T-helper 2 cell treated with Interferon-gamma antibody and Interleukin-4, amounts not matched to agents 5 μg/mL and 100 μg/mL, for 36 hours (primary cell): ENCODE measurements around the gene HDAC1.
"Not testable (repeated sequence)": the region's sequence is repeated elsewhere in the genome, so short reads cannot be mapped to it uniquely, and the experiment has no call there.

Experiments
- DNase-seq: peaks from one replicate; pipeline ENCODE4 v3.0.0; 2021; ENCODE audit warnings: low spot score
- H3K27ac Mint-ChIP-seq: one replicate; pipeline ENCODE4 v1.8.0; 2021; ENCODE audit warnings: mild to moderate bottlenecking, mixed read lengths
- H3K27me3 Mint-ChIP-seq: one replicate; pipeline ENCODE4 v1.8.0; 2021; ENCODE audit warnings: low read depth, mixed read lengths
- H3K36me3 Mint-ChIP-seq: one replicate; pipeline ENCODE4 v1.8.0; 2021; ENCODE audit warnings: low read depth, mixed read lengths
- H3K4me1 Mint-ChIP-seq: one replicate; pipeline ENCODE4 v1.8.0; 2021; ENCODE audit warnings: low read depth, mixed read lengths
- H3K4me3 Mint-ChIP-seq: one replicate; pipeline ENCODE4 v1.8.0; 2022; ENCODE audit warnings: mild to moderate bottlenecking, moderate library complexity, mixed read lengths
- H3K9me3 Mint-ChIP-seq: one replicate; pipeline ENCODE4 v1.8.0; 2021; ENCODE audit warnings: mixed read lengths

Gene HDAC1

DNA sequence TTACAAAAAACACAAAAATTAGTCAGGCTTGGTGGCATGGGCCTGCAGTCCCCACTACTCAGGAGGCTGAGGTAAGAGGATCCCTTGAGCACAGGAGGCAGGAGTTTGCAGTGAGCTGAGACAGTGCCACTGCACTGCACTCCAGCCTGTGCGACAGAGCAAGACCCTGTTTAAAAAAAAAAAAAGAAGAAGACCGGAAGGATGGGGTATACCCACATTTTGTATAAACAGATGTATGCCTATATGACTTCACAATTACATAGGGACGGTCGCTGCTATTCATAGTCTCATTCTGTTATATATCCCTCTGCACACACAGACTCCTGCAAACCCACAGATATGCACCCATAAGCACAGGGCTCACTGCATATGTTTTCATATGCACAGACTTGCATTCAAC lies 28.1 kb upstream of the HDAC1 start:
- DNase-seq, result no peak
- Mint-ChIP-seq H3K27ac (peak overlapping the region; percentile 83), H3K4me3 (peak overlapping the region; percentile 56)

DNA sequence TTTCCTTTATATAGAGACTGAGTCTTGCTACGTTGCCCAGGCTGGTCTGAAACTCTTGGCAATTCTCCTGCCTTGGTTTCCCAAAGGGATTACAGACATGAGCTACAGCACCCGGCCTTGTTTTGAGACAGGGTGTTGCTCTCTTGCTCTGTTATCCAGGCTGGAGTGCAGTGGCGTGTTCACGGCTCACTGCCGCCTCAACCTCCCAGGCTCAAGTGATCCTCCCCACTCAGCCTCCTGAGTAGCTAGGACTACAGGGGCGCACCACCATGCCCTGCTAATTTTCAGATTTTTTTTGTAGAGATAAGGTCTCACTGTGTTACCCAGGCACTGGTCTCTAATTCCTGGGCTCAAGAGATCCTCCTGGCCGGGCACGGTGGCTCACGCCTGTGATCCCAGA lies 26.0 kb upstream of the HDAC1 start:
- Mint-ChIP-seq H3K36me3 (peaks cover 38% of the 10 kb centered on the region), H3K27me3 (no peaks in the 10 kb centered on the region), H3K27ac (peak overlapping the region; percentile 74), H3K4me1 (peaks cover 37% of the 10 kb centered on the region), H3K4me3 (peak overlapping the region; percentile 41), H3K9me3 (peaks cover 3% of the 10 kb centered on the region)
- no peak for DNase-seq

More for the DNA sequence above, 28.1 kb upstream of the HDAC1 start:
- H3K4me1 Mint-ChIP-seq, result peaks cover 36% of the 10 kb centered on the region
- H3K27me3 Mint-ChIP-seq, result no peaks in the 10 kb centered on the region
- H3K9me3 Mint-ChIP-seq, result peaks cover 3% of the 10 kb centered on the region
- H3K36me3 Mint-ChIP-seq, result peaks cover 41% of the 10 kb centered on the region

DNA sequence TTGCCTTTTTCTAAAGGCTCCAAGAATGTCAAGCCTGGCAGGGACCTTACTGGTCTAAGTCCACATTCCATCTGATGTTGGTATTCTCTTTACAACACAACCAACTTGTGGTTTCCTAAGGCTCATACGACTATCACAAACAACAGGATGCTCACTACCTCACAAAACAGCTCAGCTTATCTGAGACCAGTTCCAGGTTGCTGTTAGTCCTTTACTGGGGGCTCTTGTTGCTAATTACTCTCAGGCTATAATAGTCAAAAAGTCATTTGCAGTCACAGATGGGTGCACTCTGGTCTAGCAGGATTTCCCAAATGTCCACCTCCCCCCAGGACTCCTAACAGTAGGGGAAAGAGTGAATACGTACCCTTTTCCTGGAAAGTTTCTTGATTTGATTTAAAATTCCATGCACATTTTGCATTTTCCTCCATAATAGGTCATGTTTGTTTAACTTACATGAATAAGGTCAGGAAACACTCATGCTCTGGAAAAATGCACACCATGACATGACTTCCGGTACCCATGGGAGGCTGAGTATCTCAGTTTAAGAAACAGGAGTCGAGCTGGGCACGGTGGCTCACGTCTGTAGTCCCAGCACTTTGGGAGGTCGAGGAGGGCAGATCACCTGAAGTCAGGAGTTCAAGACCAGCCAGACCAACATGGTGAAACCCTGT lies 24.8 kb upstream of the HDAC1 start:
- Mint-ChIP-seq H3K4me3 (peak overlapping the region; percentile 90), H3K9me3 (peaks cover 3% of the 10 kb centered on the region)

DNA sequence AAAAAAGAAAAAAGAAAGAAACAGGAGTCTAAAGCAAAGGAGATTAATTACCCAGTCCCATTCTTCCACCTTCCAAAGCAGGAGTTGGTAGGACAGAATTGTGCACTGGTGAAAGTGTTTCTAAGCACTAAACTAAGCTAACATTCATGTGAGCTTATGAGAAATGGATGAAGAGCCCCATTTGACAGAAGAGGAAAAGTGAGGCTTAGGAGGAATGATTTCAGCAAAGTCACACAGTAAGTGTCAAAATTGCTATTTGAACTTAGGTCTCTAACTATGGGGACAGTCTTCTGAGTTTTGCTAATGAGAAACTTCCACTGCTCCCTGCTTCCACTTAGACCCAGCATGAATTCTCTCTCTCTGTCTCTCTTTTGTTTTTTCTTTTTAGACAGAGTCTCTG lies 22.1 kb upstream of the HDAC1 start:
- Mint-ChIP-seq H3K4me1 (peaks cover 61% of the 10 kb centered on the region), H3K9me3 (peaks cover 3% of the 10 kb centered on the region), H3K27me3 (no peaks in the 10 kb centered on the region), H3K27ac (peak overlapping the region; percentile 54), H3K4me3 (peak overlapping the region; percentile 57), H3K36me3 (peaks cover 51% of the 10 kb centered on the region)
- no peak for DNase-seq

More for the DNA sequence above, 24.8 kb upstream of the HDAC1 start:
- H3K4me1 Mint-ChIP-seq, result peaks cover 48% of the 10 kb centered on the region
- H3K27ac Mint-ChIP-seq, result peak overlapping the region; percentile 99
- H3K27me3 Mint-ChIP-seq, result no peaks in the 10 kb centered on the region
- peaks cover 46% of the 10 kb centered on the region for H3K36me3 Mint-ChIP-seq
- no peak for DNase-seq

DNA sequence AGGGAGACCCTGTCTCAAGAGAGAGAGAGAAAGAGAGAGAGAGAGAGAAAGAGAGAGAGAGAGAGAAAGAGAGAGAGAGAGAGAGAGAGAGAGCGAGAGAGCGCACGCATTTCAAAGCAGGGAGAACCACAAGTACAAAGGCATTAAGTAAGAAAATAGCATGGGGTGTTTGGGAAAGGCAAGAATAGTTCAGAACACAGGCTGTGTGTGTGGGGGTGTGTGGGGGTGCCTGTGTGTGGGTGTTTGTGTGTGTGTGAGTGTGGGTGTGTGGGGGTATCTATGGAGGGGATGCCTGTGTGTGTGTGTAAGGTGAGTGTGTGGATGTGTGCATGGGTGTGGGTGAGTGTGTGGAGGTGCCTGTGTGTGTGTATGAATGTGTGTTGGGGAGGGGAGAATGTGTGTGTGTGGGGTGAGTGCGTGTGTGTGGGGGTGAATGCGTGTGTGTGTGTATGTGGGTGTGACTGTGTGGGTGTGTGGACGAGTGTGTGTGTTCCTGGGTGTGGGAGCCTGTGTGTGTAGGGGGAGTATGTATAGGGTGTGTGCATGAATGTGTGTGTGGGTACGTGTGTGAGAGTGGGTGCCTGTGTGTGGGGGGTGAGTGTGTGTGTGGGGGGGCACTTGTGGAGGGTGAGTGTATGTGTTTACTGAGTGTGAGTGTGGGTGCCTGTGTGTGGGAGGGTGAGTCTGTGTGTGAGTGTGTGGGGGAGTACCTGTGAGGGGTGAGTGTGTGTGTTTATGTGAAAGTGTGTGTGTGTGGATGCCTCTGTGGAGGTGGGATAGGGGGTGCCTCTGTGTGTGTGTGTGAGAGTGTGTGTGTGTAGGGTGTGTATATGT lies 19.1 kb upstream of the HDAC1 start:
- Mint-ChIP-seq H3K9me3 (no peaks in the 10 kb centered on the region), H3K4me3 (peak overlapping the region; percentile 81), H3K27ac (peak overlapping the region; percentile 86), H3K4me1 (peaks cover 47% of the 10 kb centered on the region), H3K27me3 (no peaks in the 10 kb centered on the region), H3K36me3 (peaks cover 60% of the 10 kb centered on the region)
- DNase-seq, result no peak

- no peaks in the 10 kb centered on the region for H3K9me3 Mint-ChIP-seq
- peak overlapping the region; percentile 81 for H3K4me3 Mint-ChIP-seq
- peak overlapping the region; percentile 86 for H3K27ac Mint-ChIP-seq
- peak; percentile 74 for DNase-seq
- H3K36me3 Mint-ChIP-seq, result peaks cover 66% of the 10 kb centered on the region
- peaks cover 48% of the 10 kb centered on the region for H3K4me1 Mint-ChIP-seq
- no peaks in the 10 kb centered on the region for H3K27me3 Mint-ChIP-seq
Observed at GRCh38 chr1:32273391-32274208, 18.3 kb upstream of the HDAC1 start.

- Mint-ChIP-seq H3K27ac (peak overlapping the region; percentile 86), H3K9me3 (no peaks in the 10 kb centered on the region), H3K4me1 (peaks cover 52% of the 10 kb centered on the region), H3K27me3 (no peaks in the 10 kb centered on the region), H3K36me3 (peaks cover 75% of the 10 kb centered on the region), H3K4me3 (peak overlapping the region; percentile 5)
- DNase-seq, result no peak
Observed at GRCh38 chr1:32274646-32275340, 17.1 kb upstream of the HDAC1 start.

GRCh38 chr1:32275424-32275823 lies 16.5 kb upstream of the HDAC1 start:
- Mint-ChIP-seq H3K4me1 (peaks cover 50% of the 10 kb centered on the region), H3K9me3 (no peaks in the 10 kb centered on the region), H3K27ac (no peak overlapping the region), H3K36me3 (peaks cover 75% of the 10 kb centered on the region), H3K4me3 (no peak overlapping the region), H3K27me3 (no peaks in the 10 kb centered on the region)
- no peak for DNase-seq

- H3K4me1 Mint-ChIP-seq, result peaks cover 47% of the 10 kb centered on the region
Observed at GRCh38 chr1:32276032-32276782, 15.7 kb upstream of the HDAC1 start.

DNA sequence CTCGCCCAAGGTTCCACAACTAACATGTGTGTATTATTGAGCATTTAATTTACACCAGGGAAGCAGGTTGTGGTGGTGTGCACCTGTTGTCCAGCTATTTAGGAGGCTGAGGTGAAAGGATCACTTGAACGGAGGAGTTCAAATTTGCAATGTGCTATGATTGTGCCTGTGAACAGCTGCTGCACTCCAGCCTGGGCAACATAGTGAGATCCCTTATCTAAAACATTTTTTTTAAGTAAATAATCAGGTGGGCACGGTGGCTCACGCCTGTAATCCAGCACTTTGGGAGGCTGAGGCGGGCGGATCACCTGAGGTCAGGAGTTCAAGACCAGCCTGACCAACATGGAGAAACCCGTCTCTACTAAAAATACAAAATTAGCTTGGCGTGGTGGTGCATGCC lies 7.1 kb upstream of the HDAC1 start:
- peaks cover 47% of the 10 kb centered on the region for H3K36me3 Mint-ChIP-seq
- not testable (repeated sequence) for H3K9me3 Mint-ChIP-seq, H3K27ac Mint-ChIP-seq, H3K4me1 Mint-ChIP-seq, DNase-seq, H3K27me3 Mint-ChIP-seq, H3K4me3 Mint-ChIP-seq

More at GRCh38 chr1:32276032-32276782, 15.7 kb upstream of the HDAC1 start:
- Mint-ChIP-seq H3K9me3 (no peaks in the 10 kb centered on the region), H3K36me3 (peaks cover 79% of the 10 kb centered on the region), H3K4me3 (no peak overlapping the region), H3K27me3 (no peaks in the 10 kb centered on the region), H3K27ac (peak overlapping the region; percentile 57)
- no peak for DNase-seq

DNA sequence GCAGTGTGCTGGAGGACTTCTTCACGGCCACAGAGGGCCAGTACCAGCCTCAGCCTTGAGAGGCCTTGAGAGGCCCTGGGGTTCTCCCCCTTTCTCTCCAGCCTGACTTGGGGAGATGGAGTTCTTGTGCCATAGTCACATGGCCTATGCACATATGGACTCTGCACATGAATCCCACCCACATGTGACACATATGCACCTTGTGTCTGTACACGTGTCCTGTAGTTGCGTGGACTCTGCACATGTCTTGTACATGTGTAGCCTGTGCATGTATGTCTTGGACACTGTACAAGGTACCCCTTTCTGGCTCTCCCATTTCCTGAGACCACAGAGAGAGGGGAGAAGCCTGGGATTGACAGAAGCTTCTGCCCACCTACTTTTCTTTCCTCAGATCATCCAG lies 6.2 kb upstream of the HDAC1 start:
- DNase-seq, result no peak
- Mint-ChIP-seq H3K9me3 (no peaks in the 10 kb centered on the region), H3K4me3 (no peak overlapping the region), H3K4me1 (peaks cover 4% of the 10 kb centered on the region), H3K27me3 (no peaks in the 10 kb centered on the region), H3K36me3 (peaks cover 40% of the 10 kb centered on the region), H3K27ac (no peak overlapping the region)

DNA sequence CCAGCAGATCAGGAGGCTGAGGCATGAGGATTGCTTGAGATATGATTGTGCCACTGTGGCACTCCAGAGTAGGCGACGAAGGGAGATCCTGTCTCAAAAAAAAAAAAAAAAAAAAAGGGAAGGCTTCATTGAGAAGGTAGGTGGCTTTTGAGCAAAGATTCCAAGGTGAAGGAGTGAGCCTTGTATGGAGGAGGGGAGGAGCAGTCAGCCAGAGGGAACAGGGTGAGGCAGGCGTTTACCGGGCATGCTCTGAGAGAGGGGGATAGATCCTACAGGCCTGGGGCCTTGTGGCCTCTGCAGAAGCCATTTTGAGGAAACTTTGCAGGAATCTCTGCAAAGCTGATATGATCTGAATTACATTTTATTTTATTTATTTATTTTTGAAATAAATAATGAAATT lies 5.1 kb upstream of the HDAC1 start:
- no peaks in the 10 kb centered on the region for H3K9me3 Mint-ChIP-seq
- no peak overlapping the region for H3K4me3 Mint-ChIP-seq
- no peaks in the 10 kb centered on the region for H3K27me3 Mint-ChIP-seq

GRCh38 chr1:32289256-32289655 lies 2.6 kb upstream of the HDAC1 start:
- Mint-ChIP-seq H3K36me3 (peaks cover 32% of the 10 kb centered on the region), H3K4me3 (no peak overlapping the region), H3K27me3 (no peaks in the 10 kb centered on the region), H3K4me1 (peaks cover 19% of the 10 kb centered on the region), H3K27ac (no peak overlapping the region), H3K9me3 (no peaks in the 10 kb centered on the region)
- no peak for DNase-seq

More for the DNA sequence above, 5.1 kb upstream of the HDAC1 start:
- Mint-ChIP-seq H3K36me3 (peaks cover 30% of the 10 kb centered on the region), H3K4me1 (peaks cover 12% of the 10 kb centered on the region), H3K27ac (peak overlapping the region; percentile 15)
- no peak for DNase-seq
